Pancreas (tissue), 10 donors: ENCODE measurements around the gene PAPPA2. TPM values are rescaled to one million over a fixed set of nuclear protein-coding genes. Genes with fewer than 3 reads are reported as not detected.

Experiments used
- ATAC-seq, 4 donors: fragments of 200-7000 bp; cut with Tn5 transposase; one replicate each; pipeline versions ENCODE4 v1.8.0 to v1.9.1; 2020; ENCODE audit warnings: mild to moderate bottlenecking in 4 of 4, moderate library complexity in 4 of 4
- DNase-seq, 6 donors: peaks; one replicate each; pipeline ENCODE4 v3.0.0-alpha.2; 2020
- FAIRE-seq: peaks from 2 replicates; lab custom pipeline; 2012; peaks lifted over from hg19 to GRCh38; lab: Jason Lieb, UNC
- H3K27ac ChIP-seq, 4 donors: fragments of 200-600 bp; sonication (generic); 1 replicate in 3 of 4; 2 replicates in 1 of 4; pipeline versions ENCODE4 v1.5.0 to v1.8.0; 2020
- H3K27me3 ChIP-seq, 4 donors: fragments of 200-600 bp; one replicate each; pipeline ENCODE4 v1.8.0; 2021
- H3K36me3 ChIP-seq, 3 donors: fragments of 200-600 bp; sonication (generic) in 1 of 3; one replicate each; pipeline versions ENCODE4 v1.5.0 to v1.8.0; 2020 to 2021
- H3K4me1 ChIP-seq, 3 donors: fragments of 200-600 bp; one replicate each; pipeline ENCODE4 v1.8.0; 2021
- H3K4me3 ChIP-seq, 4 donors: fragments of 200-600 bp; sonication (generic) in 2 of 4; one replicate each; pipeline versions ENCODE4 v1.5.0 to v1.8.0; 2020 to 2021
- H3K9me3 ChIP-seq, 4 donors: fragments of 200-600 bp; one replicate each; pipeline ENCODE4 v1.8.0; 2021
- CTCF ChIP-seq, 4 donors: fragments of 200-600 bp; sonication (generic) in 3 of 4; IDR thresholded peaks; one replicate each; pipeline versions ENCODE4 v1.5.0 to v1.8.0; 2021; ENCODE audit warnings: antibody characterized with exemption in 4 of 4
- WGBS, 2 donors: extraction: QIAGEN DNeasy Blood & Tissue Kit; methylation state at CpG; one replicate each; pipeline ENCODE4 v1.1.7; 2013; 5-methylcytosine and 5-hydroxymethylcytosine counted together
- intact Hi-C, 3 donors: fragments of 100-400 bp; cut with DNase I; formaldehyde crosslinking; loops; one replicate each; pipeline versions ENCODE4 v1.11.1 to v1.14.2; 2022
- polyA plus RNA-seq, 2 donors: library from polyadenylated mRNA; stranded (reverse); fragments of 200-250 nt; gene quantifications; one replicate each; pipeline ENCODE4 v1.2.3, GENCODE V29; 2013
- total RNA-seq, 6 donors: library from RNA; stranded (reverse); fragmentation: NEBNext Ultra II Directional in 4 of 6; extraction: Animal tissue kit (Norgen Biotek cat#: 25700) in 4 of 6; gene quantifications; one replicate each; pipeline versions ENCODE4 v1.2.1 to v1.2.4, GENCODE V29; 2021 to 2023
- donor health status: healthy with polysubstance abuse.
- donor health status: DM: no; HTN: no; CAD: no; lungs with moderate emphysema.
- donor health status: DM: no; HTN: no; CAD: no.
- donor health status: control.
- donor health status: control.
- donor health status: Bipolar disorder and iron deficiency.
- donor health status: DM: yes; HTN: yes; CAD: no.
- donor health status: DM: no; HTN: no; CAD: no.
- donor health status: DM: no; HTN: no; CAD: no.
- donor health status: DM: yes; HTN: yes; CAD: no.

The PAPPA2 gene
- total and polyA plus RNA-seq, 8 donors = 0.51 to 6.9 (median 2.0) TPM

GRCh38 chr1:176796583-176796982, 333.6 kb downstream of the PAPPA2 start:
- Histone ChIP-seq H3K27ac (no peak overlapping the region), H3K4me3 (no peak overlapping the region), H3K9me3 (no peaks in the 10 kb centered on the region), H3K4me1 (no peaks in the 10 kb centered on the region), H3K36me3 (no peaks in the 10 kb centered on the region), H3K27me3 (no peaks in the 10 kb centered on the region)
- no peak for FAIRE-seq
- TF ChIP-seq CTCF (IDR thresholded peaks at IDR 0.05) = no peak
- DNase-seq = no peak
- intact Hi-C loops = no loop called here
- WGBS, 2 donors = 40 to 52% methylated on average over 1 of the region's 1 CpG
- no peak for ATAC-seq

DNA sequence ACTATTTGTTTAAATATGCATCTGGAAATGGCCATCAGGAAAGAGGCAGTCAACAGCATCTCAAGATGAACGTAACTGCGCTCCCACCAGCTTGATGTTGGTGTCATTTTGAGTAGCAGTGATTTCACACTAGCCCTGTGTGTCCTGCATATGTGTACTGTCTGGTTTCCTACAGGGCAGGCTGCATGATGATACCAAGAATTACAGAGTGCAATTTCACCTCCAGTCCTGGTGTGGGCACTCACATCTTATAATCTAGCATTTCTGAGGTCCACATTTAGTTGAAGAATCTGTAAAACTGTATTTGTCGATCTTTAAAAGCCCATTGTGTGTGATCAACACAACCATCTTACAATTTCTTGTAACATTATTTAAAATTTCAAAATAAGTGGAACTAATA, 336.4 kb downstream of the PAPPA2 start:
- ATAC-seq = no peak
- Histone ChIP-seq H3K27me3 (no peaks in the 10 kb centered on the region), H3K4me3 (no peak overlapping the region), H3K27ac (no peak overlapping the region), H3K9me3 (no peaks in the 10 kb centered on the region), H3K4me1 (no peaks in the 10 kb centered on the region), H3K36me3 (no peaks in the 10 kb centered on the region)
- DNase-seq = no peak
- 93 to 98% methylated on average over 3 of the region's 3 CpGs for WGBS, 2 donors
- intact Hi-C loops = no loop called here
- FAIRE-seq = no peak
- no peak for TF ChIP-seq CTCF (IDR thresholded peaks at IDR 0.05)

GRCh38 chr1:176800978-176801513, 338.1 kb downstream of the PAPPA2 start:
- Histone ChIP-seq H3K4me1 (no peaks in the 10 kb centered on the region), H3K27ac (no peak overlapping the region), H3K27me3 (no peaks in the 10 kb centered on the region), H3K9me3 (no peaks in the 10 kb centered on the region), H3K4me3 (no peak overlapping the region), H3K36me3 (no peaks in the 10 kb centered on the region)
- no peak for DNase-seq
- intact Hi-C loops = no loop called here
- FAIRE-seq = no peak
- WGBS, 2 donors = 74 to 87% methylated on average over 5 of the region's 5 CpGs
- ATAC-seq = no peak
- no peak for TF ChIP-seq CTCF (IDR thresholded peaks at IDR 0.05)

GRCh38 chr1:176801514-176802020, 338.6 kb downstream of the PAPPA2 start:
- no peak for TF ChIP-seq CTCF (IDR thresholded peaks at IDR 0.05)
- intact Hi-C loops = no loop called here
- no peaks in the 10 kb centered on the region for H3K9me3 ChIP-seq
- H3K4me1 ChIP-seq = no peaks in the 10 kb centered on the region
- FAIRE-seq (no peak), DNase-seq (no peak), ATAC-seq (peak in 3 of 4 donors; percentile 30 to 60 (median 39))
- no peaks in the 10 kb centered on the region for H3K27me3 ChIP-seq
- H3K4me3 ChIP-seq = no peak overlapping the region
- H3K36me3 ChIP-seq = no peaks in the 10 kb centered on the region
- no peak overlapping the region for H3K27ac ChIP-seq
- 52 to 66% methylated on average over 5 of the region's 5 CpGs for WGBS, 2 donors

- ATAC-seq (no peak), DNase-seq (no peak), FAIRE-seq (no peak)
- no peaks in the 10 kb centered on the region for H3K27me3 ChIP-seq
- H3K9me3 ChIP-seq = no peaks in the 10 kb centered on the region
- 77 to 80% methylated on average over 2 of the region's 2 CpGs for WGBS, 2 donors
- intact Hi-C loops = no loop called here
- no peak overlapping the region for H3K27ac ChIP-seq
- no peak for TF ChIP-seq CTCF (IDR thresholded peaks at IDR 0.05)
- H3K36me3 ChIP-seq = no peaks in the 10 kb centered on the region
- H3K4me1 ChIP-seq = no peaks in the 10 kb centered on the region
- no peak overlapping the region for H3K4me3 ChIP-seq
Measured at GRCh38 chr1:176802316-176802715, 339.3 kb downstream of the PAPPA2 start.
